Measurements from ENCODE around the gene CDC42BPG.

CDC42BPG gene

GRCh38 chr11:64813826-64814225, 30.6 kb downstream of the CDC42BPG start:
- no peaks in the 10 kb centered on the region for H3F3A ChIP-seq (ENCODE audit: low read depth)
- no peak overlapping the region for H3K9ac ChIP-seq (ENCODE audit: low read depth, low read length, poor library complexity, severe bottlenecking)
- H2AFZ ChIP-seq (ENCODE audit: low read length): no peak overlapping the region
- peaks cover 8% of the 10 kb centered on the region for H4K20me1 ChIP-seq (ENCODE audit: insufficient read depth, low read length, poor library complexity, severe bottlenecking)
- H3K9me3 ChIP-seq (ENCODE audit: insufficient read depth, low read depth, low read length): no peaks in the 10 kb centered on the region
- H3K27me3 ChIP-seq (ENCODE audit: insufficient read depth, low read length, poor library complexity, severe bottlenecking): no peaks in the 10 kb centered on the region
- no peaks in the 10 kb centered on the region for H3K9me2 ChIP-seq (replicated peaks; ENCODE audit: low read depth, low read length)
- no peaks in the 10 kb centered on the region for H3K36me3 ChIP-seq (ENCODE audit: insufficient read depth, low read length)
- peaks cover 13% of the 10 kb centered on the region for H3K4me1 ChIP-seq (ENCODE audit: insufficient read depth, low read length, poor library complexity, severe bottlenecking)
- H3K79me2 ChIP-seq (ENCODE audit: insufficient read depth, low read length): peaks cover 8% of the 10 kb centered on the region
- no peak overlapping the region for H3K4me2 ChIP-seq (ENCODE audit: low read depth, low read length, poor library complexity, severe bottlenecking)
- TF ChIP-seq EZH2phosphoT487 (IDR thresholded peaks at IDR 0.05; ENCODE audit: borderline replicate concordance): no peak
- no peak for TF ChIP-seq CTCF (conservative IDR thresholded peaks at IDR 0.05; ENCODE audit: low read length)
- no peak overlapping the region for H3K4me3 ChIP-seq (ENCODE audit: low read length, poor library complexity, severe bottlenecking)

- H3K27me3 ChIP-seq (ENCODE audit: insufficient read depth, low read length, poor library complexity, severe bottlenecking): no peaks in the 10 kb centered on the region
- no peaks in the 10 kb centered on the region for H3K36me3 ChIP-seq (ENCODE audit: insufficient read depth, low read length)
- peak overlapping the region; percentile 96 for H3K4me2 ChIP-seq (ENCODE audit: low read depth, low read length, poor library complexity, severe bottlenecking)
- no peaks in the 10 kb centered on the region for H3F3A ChIP-seq (ENCODE audit: low read depth)
- H3K9me3 ChIP-seq (ENCODE audit: insufficient read depth, low read depth, low read length): no peaks in the 10 kb centered on the region
- peak overlapping the region; percentile 85 for H3K9ac ChIP-seq (ENCODE audit: low read depth, low read length, poor library complexity, severe bottlenecking)
- peaks cover 8% of the 10 kb centered on the region for H3K79me2 ChIP-seq (ENCODE audit: insufficient read depth, low read length)
- no peaks in the 10 kb centered on the region for H3K9me2 ChIP-seq (replicated peaks; ENCODE audit: low read depth, low read length)
- H3K4me1 ChIP-seq (ENCODE audit: insufficient read depth, low read length, poor library complexity, severe bottlenecking): peaks cover 13% of the 10 kb centered on the region
- peak overlapping the region; percentile 94 for H3K4me3 ChIP-seq (ENCODE audit: low read length, poor library complexity, severe bottlenecking)
- TF ChIP-seq EZH2phosphoT487 (IDR thresholded peaks at IDR 0.05; ENCODE audit: borderline replicate concordance): no peak
- TF ChIP-seq CTCF (conservative IDR thresholded peaks at IDR 0.05; ENCODE audit: low read length): no peak
- H4K20me1 ChIP-seq (ENCODE audit: insufficient read depth, low read length, poor library complexity, severe bottlenecking): peaks cover 8% of the 10 kb centered on the region
- H2AFZ ChIP-seq (ENCODE audit: low read length): peak overlapping the region; percentile 94
These were observed 33.6 kb downstream of the CDC42BPG start for GRCh38 chr11:64810891-64811272.

- TF ChIP-seq CTCF (conservative IDR thresholded peaks at IDR 0.05; ENCODE audit: low read length) (no peak), EZH2phosphoT487 (IDR thresholded peaks at IDR 0.05; ENCODE audit: borderline replicate concordance) (no peak)
- H3K4me2 ChIP-seq (ENCODE audit: low read depth, low read length, poor library complexity, severe bottlenecking): peak within 1 kb of the TSS; percentile 96
- H3K36me3 ChIP-seq (ENCODE audit: insufficient read depth, low read length): no peaks in the 10 kb centered on the region
- no peaks in the 10 kb centered on the region for H3K9me3 ChIP-seq (ENCODE audit: insufficient read depth, low read depth, low read length)
- peak within 1 kb of the TSS; percentile 85 for H3K9ac ChIP-seq (ENCODE audit: low read depth, low read length, poor library complexity, severe bottlenecking)
- H3K27me3 ChIP-seq (ENCODE audit: insufficient read depth, low read length, poor library complexity, severe bottlenecking): no peaks in the 10 kb centered on the region
- H3K79me2 ChIP-seq (ENCODE audit: insufficient read depth, low read length): peaks cover 8% of the 10 kb centered on the region
- H2AFZ ChIP-seq (ENCODE audit: low read length): peak within 1 kb of the TSS; percentile 94
- H4K20me1 ChIP-seq (ENCODE audit: insufficient read depth, low read length, poor library complexity, severe bottlenecking): peaks cover 8% of the 10 kb centered on the region
- no peaks in the 10 kb centered on the region for H3K9me2 ChIP-seq (replicated peaks; ENCODE audit: low read depth, low read length)
- peak within 1 kb of the TSS; percentile 94 for H3K4me3 ChIP-seq (ENCODE audit: low read length, poor library complexity, severe bottlenecking)
- peaks cover 13% of the 10 kb centered on the region for H3K4me1 ChIP-seq (ENCODE audit: insufficient read depth, low read length, poor library complexity, severe bottlenecking)
- no peaks in the 10 kb centered on the region for H3F3A ChIP-seq (ENCODE audit: low read depth)
These were observed 34.1 kb downstream of the CDC42BPG start, which contains the start of gene MEN1 for GRCh38 chr11:64810271-64810890. MEN1 (minus strand) TSS chr11:64810551; CDS start chr11:64810109, 442 bp downstream.
